ENCODE measurements around the gene QSOX1. TPM values are rescaled to one million over a fixed set of nuclear protein-coding genes. Genes with fewer than 3 reads are reported as not detected.

QSOX1 gene
- total RNA-seq, 4 donors from 2014 or later, result 109 to 124 (median 119) TPM

- no peaks in the 10 kb centered on the region for H3K9me3 ChIP-seq
- H3K4me1 ChIP-seq, result no peaks in the 10 kb centered on the region
- H3K27me3 ChIP-seq, result no peaks in the 10 kb centered on the region
- H3K36me3 ChIP-seq, result no peaks in the 10 kb centered on the region
- DNase-seq, result peak; percentile 41
- H3K27ac ChIP-seq, result no peak overlapping the region
- intact Hi-C loops (cut with DNase I; ENCODE audit: low total_unique reads), result no loop called here
- no peak for TF ChIP-seq POLR2AphosphoS5 (IDR thresholded peaks at IDR 0.05)
- in situ Hi-C loops (cut with MboI; ENCODE audit: low pct_ligation_motif_present in 1 of 4, low pct_unique_long_range_greater_than_20kb in 1 of 4, low sequenced_read_pairs in 3 of 4), result no loop called here
- no peak overlapping the region for H3K4me3 ChIP-seq
- 72 to 77% methylated on average over 2 to 15 of the region's 15 CpGs for WGBS, 2 donors (ENCODE audit: low coverage in 1 of 2)
These were observed 58.9 kb downstream of the QSOX1 start for GRCh38 chr1:180213401-180214170.

GRCh38 chr1:180215856-180216625 lies 61.4 kb downstream of the QSOX1 start:
- no peak for DNase-seq
- in situ Hi-C loops (cut with MboI; ENCODE audit: low pct_ligation_motif_present in 1 of 4, low pct_unique_long_range_greater_than_20kb in 1 of 4, low sequenced_read_pairs in 3 of 4), result no loop called here
- 94 to 100% methylated on average over 1 to 22 of the region's 22 CpGs for WGBS, 2 donors (ENCODE audit: low coverage in 1 of 2)

GRCh38 chr1:180217006-180217405 lies 62.3 kb downstream of the QSOX1 start:
- WGBS, 2 donors (ENCODE audit: low coverage in 1 of 2), result 88% methylated on average over 7 of the region's 7 CpGs; no CpG with 5 or more reads in 1 of the 2 donors
- TF ChIP-seq EP300 (IDR thresholded peaks at IDR 0.05; ENCODE audit: low read depth) (no peak), POLR2AphosphoS5 (IDR thresholded peaks at IDR 0.05) (no peak), CTCF (IDR thresholded peaks at IDR 0.05) (no peak), POLR2A (IDR thresholded peaks at IDR 0.05) (no peak)
- no peak overlapping the region for H3K27ac ChIP-seq
- H3K4me3 ChIP-seq, result no peak overlapping the region
- H3K36me3 ChIP-seq, result no peaks in the 10 kb centered on the region
- no peak for DNase-seq
- H3K27me3 ChIP-seq, result peaks cover 10% of the 10 kb centered on the region
- intact Hi-C loops (cut with DNase I; ENCODE audit: low total_unique reads) (no loop called here), in situ Hi-C loops (cut with MboI; ENCODE audit: low pct_ligation_motif_present in 1 of 4, low pct_unique_long_range_greater_than_20kb in 1 of 4, low sequenced_read_pairs in 3 of 4) (no loop called here)
- H3K9me3 ChIP-seq, result no peaks in the 10 kb centered on the region
- no peaks in the 10 kb centered on the region for H3K4me1 ChIP-seq

More at GRCh38 chr1:180215856-180216625, 61.4 kb downstream of the QSOX1 start:
- intact Hi-C loops (cut with DNase I; ENCODE audit: low total_unique reads), result no loop called here
- H3K4me1 ChIP-seq, result no peaks in the 10 kb centered on the region
- H3K4me3 ChIP-seq, result no peak overlapping the region
- H3K27me3 ChIP-seq, result peaks cover 9% of the 10 kb centered on the region
- H3K36me3 ChIP-seq, result no peaks in the 10 kb centered on the region
- H3K9me3 ChIP-seq, result no peaks in the 10 kb centered on the region
- TF ChIP-seq POLR2AphosphoS5 (IDR thresholded peaks at IDR 0.05) (no peak), POLR2A (IDR thresholded peaks at IDR 0.05) (no peak), CTCF (IDR thresholded peaks at IDR 0.05) (no peak), EP300 (IDR thresholded peaks at IDR 0.05; ENCODE audit: low read depth) (no peak)
- no peak overlapping the region for H3K27ac ChIP-seq

GRCh38 chr1:180218806-180219765 lies 64.4 kb downstream of the QSOX1 start:
- H3K27ac ChIP-seq, result no peak overlapping the region
- peaks cover 27% of the 10 kb centered on the region for H3K27me3 ChIP-seq
- no peak overlapping the region for H3K4me3 ChIP-seq
- H3K9me3 ChIP-seq, result no peaks in the 10 kb centered on the region
- TF ChIP-seq CTCF (IDR thresholded peaks at IDR 0.05) (no peak), POLR2AphosphoS5 (IDR thresholded peaks at IDR 0.05) (no peak)
- no peaks in the 10 kb centered on the region for H3K4me1 ChIP-seq
- DNase-seq, result no peak
- 80% methylated on average over 20 of the region's 20 CpGs; no CpG with 5 or more reads in 1 of the 2 donors for WGBS, 2 donors (ENCODE audit: low coverage in 1 of 2)
- intact Hi-C loops (cut with DNase I; ENCODE audit: low total_unique reads), result no loop called here
- in situ Hi-C loops (cut with MboI; ENCODE audit: low pct_ligation_motif_present in 1 of 4, low pct_unique_long_range_greater_than_20kb in 1 of 4, low sequenced_read_pairs in 3 of 4), result no loop called here
- H3K36me3 ChIP-seq, result no peaks in the 10 kb centered on the region

Data from transverse colon (tissue), 4 donors.